Measurements from ENCODE around the gene USP32. TPM values are rescaled to one million over a fixed set of nuclear protein-coding genes. Genes with fewer than 3 reads are reported as not detected.

USP32 gene
- total RNA-seq, 3 donors from 2014 or later (not counting 1 experiment from before 2014, with no cell fraction given) = 41.3 to 68.5 (median 41.7) TPM

DNA sequence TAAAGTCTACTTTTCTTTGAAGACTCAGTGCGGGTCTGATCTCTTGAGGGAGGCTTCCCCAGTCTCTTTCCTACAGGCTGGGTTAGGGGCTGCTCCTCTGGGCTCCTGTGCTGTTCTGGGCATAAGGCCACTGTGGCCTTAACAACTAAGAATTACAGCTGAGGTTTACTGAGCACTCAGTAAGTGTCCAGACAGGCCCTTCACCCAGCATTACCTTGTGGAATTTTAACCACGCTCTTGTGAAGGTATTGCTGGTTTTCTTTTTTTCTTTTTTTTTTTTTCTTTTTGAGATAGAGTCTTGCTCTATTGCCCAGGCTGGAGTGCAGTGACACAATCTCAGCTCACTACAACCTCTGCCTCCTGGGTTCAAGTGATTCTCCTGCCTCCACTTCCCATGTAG is 245.7 kb downstream of the USP32 start:
- Histone ChIP-seq H3K9me3 (ENCODE audit: control insufficient read depth, insufficient read depth, low read length) (no peaks in the 10 kb centered on the region), H3K27ac (ENCODE audit: low read length) (no peak overlapping the region), H3K4me1 (ENCODE audit: control insufficient read depth, insufficient read depth, low read length) (peaks cover 17% of the 10 kb centered on the region), H3K4me3 (ENCODE audit: low read length) (no peak overlapping the region), H3K36me3 (ENCODE audit: control insufficient read depth, insufficient read depth, low read length) (no peaks in the 10 kb centered on the region), H3K27me3 (ENCODE audit: control insufficient read depth, insufficient read depth, low read length) (peaks cover 25% of the 10 kb centered on the region)
- intact Hi-C loops (cut with micrococcal nuclease) = no loop called here
- Mint-ChIP-seq H3K9me3 (no peaks in the 10 kb centered on the region), H3K36me3 (no peaks in the 10 kb centered on the region), H3K4me3 (no peak overlapping the region), H3K27me3 (ENCODE audit: low read depth in 2 of 2) (peaks cover 69 to 78% of the 10 kb centered on the region in 2 donors), H3K27ac (no peak overlapping the region), H3K4me1 (peaks cover 14 to 19% of the 10 kb centered on the region in 2 donors)
- no peak for ATAC-seq
- DNase-seq = no peak
- WGBS (ENCODE audit: insufficient coverage) = 70% methylated on average over 2 of the region's 2 CpGs
- TF ChIP-seq, protein P1, sequence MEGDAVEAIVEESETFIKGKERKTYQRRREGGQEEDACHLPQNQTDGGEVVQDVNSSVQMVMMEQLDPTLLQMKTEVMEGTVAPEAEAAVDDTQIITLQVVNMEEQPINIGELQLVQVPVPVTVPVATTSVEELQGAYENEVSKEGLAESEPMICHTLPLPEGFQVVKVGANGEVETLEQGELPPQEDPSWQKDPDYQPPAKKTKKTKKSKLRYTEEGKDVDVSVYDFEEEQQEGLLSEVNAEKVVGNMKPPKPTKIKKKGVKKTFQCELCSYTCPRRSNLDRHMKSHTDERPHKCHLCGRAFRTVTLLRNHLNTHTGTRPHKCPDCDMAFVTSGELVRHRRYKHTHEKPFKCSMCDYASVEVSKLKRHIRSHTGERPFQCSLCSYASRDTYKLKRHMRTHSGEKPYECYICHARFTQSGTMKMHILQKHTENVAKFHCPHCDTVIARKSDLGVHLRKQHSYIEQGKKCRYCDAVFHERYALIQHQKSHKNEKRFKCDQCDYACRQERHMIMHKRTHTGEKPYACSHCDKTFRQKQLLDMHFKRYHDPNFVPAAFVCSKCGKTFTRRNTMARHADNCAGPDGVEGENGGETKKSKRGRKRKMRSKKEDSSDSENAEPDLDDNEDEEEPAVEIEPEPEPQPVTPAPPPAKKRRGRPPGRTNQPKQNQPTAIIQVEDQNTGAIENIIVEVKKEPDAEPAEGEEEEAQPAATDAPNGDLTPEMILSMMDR (IDR thresholded peaks at IDR 0.05) = no peak

GRCh38 chr17:60145006-60145935 is 246.7 kb downstream of the USP32 start:
- no peak overlapping the region for H3K4me3 Mint-ChIP-seq
- H3K27ac Mint-ChIP-seq = no peak overlapping the region
- no peaks in the 10 kb centered on the region for H3K9me3 ChIP-seq (ENCODE audit: control insufficient read depth, insufficient read depth, low read length)
- no peak for DNase-seq
- H3K4me3 ChIP-seq (ENCODE audit: low read length) = no peak overlapping the region
- no peaks in the 10 kb centered on the region for H3K36me3 ChIP-seq (ENCODE audit: control insufficient read depth, insufficient read depth, low read length)
- TF ChIP-seq, protein P1 (IDR thresholded peaks at IDR 0.05) = no peak
- H3K4me1 ChIP-seq (ENCODE audit: control insufficient read depth, insufficient read depth, low read length) = peaks cover 8% of the 10 kb centered on the region
- no peaks in the 10 kb centered on the region for H3K9me3 Mint-ChIP-seq
- no peak for ATAC-seq
- H3K27me3 Mint-ChIP-seq (ENCODE audit: low read depth in 2 of 2) = peaks cover 69 to 83% of the 10 kb centered on the region in 2 donors
- H3K27ac ChIP-seq (ENCODE audit: low read length) = no peak overlapping the region
- peaks cover 10 to 13% of the 10 kb centered on the region in 2 donors for H3K4me1 Mint-ChIP-seq
- H3K36me3 Mint-ChIP-seq = no peaks in the 10 kb centered on the region
- WGBS (ENCODE audit: insufficient coverage) = 59% methylated on average over 17 of the region's 17 CpGs
- H3K27me3 ChIP-seq (ENCODE audit: control insufficient read depth, insufficient read depth, low read length) = peaks cover 31% of the 10 kb centered on the region
- intact Hi-C loops (cut with micrococcal nuclease) = no loop called here

DNA sequence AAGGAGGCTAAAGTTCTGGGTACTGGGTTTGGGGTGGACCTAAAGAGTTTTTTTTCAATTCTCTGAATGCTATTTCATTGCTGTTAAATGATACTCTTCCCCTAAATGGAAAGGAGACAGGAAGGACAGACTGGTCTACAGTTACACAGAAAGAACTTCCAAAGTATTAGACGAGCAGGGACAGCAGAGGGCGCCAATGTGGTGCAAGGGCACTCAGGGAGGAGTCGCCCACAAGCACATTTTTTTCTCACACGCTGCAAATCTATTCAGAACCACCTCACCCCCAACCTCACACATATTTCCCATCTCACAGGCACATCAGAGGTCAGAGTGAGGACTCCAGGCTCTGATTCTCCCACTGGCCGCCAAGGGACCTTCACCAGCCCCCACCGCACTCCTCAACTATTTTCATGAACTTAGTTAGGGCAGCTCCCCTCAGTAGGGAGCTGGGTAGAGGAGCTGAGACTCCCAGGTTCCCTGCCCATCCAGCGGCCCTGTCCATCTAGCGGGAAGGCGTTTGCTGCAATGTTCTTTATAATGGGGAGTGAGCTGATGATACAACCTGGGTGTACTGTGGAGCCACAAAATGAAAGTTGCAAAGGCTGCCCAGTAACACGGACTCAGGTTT is 248.9 kb downstream of the USP32 start:
- DNase-seq (peak; percentile 49 to 81), ATAC-seq (peak; percentile 74 to 81 (median 76))
- H3K9me3 Mint-ChIP-seq = no peaks in the 10 kb centered on the region
- TF ChIP-seq, protein P1 (IDR thresholded peaks at IDR 0.05) = peak; percentile 54
- no peaks in the 10 kb centered on the region for H3K36me3 Mint-ChIP-seq
- H3K4me3 ChIP-seq (ENCODE audit: low read length) = no peak overlapping the region
- intact Hi-C loops (cut with micrococcal nuclease) = loop anchor here (1.0 kb wide), 1 partner anchor 293 kb away; no protein-coding TSS in a partner anchor
- 9% methylated on average over 9 of the region's 10 CpGs for WGBS (ENCODE audit: insufficient coverage)
- H3K4me3 Mint-ChIP-seq = no peak overlapping the region
- H3K36me3 ChIP-seq (ENCODE audit: control insufficient read depth, insufficient read depth, low read length) = no peaks in the 10 kb centered on the region
- H3K27me3 ChIP-seq (ENCODE audit: control insufficient read depth, insufficient read depth, low read length) = peaks cover 52% of the 10 kb centered on the region
- peaks cover 10 to 12% of the 10 kb centered on the region in 2 donors for H3K4me1 Mint-ChIP-seq
- H3K27me3 Mint-ChIP-seq (ENCODE audit: low read depth in 2 of 2) = peaks cover 63 to 77% of the 10 kb centered on the region in 2 donors
- H3K4me1 ChIP-seq (ENCODE audit: control insufficient read depth, insufficient read depth, low read length) = peaks cover 16% of the 10 kb centered on the region
- no peak overlapping the region for H3K27ac Mint-ChIP-seq
- no peak overlapping the region for H3K27ac ChIP-seq (ENCODE audit: low read length)
- H3K9me3 ChIP-seq (ENCODE audit: control insufficient read depth, insufficient read depth, low read length) = no peaks in the 10 kb centered on the region
